ENCODE measurements around the gene CLCA2. TPM values are rescaled to one million over a fixed set of nuclear protein-coding genes. Genes with fewer than 3 reads are reported as not detected.

The CLCA2 gene
- total and polyA plus RNA-seq, 12 donors, result 0.11 to 1.1 (median 0.25) TPM; not detected in 2

DNA sequence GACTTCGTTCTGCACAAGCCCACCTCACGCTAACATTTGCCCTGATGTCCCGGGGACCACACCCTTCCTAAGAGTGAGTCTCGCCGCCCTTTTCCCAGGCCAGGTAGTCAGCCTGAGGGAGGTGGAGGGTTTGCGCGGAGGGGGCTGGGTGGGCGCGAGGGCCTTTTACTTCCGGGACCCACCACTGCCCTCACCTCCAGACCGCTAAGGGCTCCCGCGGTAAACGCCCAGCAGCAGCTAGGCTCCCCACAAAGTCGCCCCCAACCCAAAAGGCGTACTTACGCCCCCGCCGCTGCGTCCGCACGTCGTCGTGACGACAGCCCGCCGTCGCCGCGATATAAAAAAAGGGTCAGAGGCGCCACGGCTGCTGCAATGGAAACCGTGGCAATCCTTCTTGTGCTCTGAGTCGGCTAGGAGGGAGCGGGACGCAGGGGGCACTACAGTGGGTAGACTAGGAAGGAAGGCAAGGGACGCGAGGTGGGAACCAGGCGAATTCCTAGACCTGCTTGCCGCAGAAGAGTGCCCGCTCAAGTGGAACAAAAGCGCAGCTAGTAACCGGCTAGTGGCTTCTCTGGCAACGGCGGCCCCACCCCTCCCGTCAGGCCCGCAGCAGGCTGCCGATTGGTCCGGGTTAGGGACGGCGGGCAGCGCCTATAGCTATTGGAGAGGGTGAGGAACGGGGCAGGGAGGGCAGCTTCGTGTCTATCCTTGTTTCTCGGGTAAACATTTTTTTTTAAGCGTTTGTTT lies 28.0 kb upstream of the CLCA2 start, which contains the start of gene ODF2L:
TSS of gene ODF2L (minus strand) at position 573 of the 747 bp plus-strand sequence. CDS start 9,296 bp downstream, outside the sequence.
- WGBS, 4 donors, result 0 to 1% (median 1%) methylated on average over 26 to 56 of the region's 56 CpGs
- H3K36me3 ChIP-seq (replicated peaks in 1 of 2), result no peaks in the 10 kb centered on the region
- peak within 1 kb of the TSS; percentile 68 to 98 (median 76) for H3K4me3 ChIP-seq
- peak within 1 kb of the TSS; percentile 6 to 89 (median 74) for H3K27ac ChIP-seq
- peaks cover 9 to 34% of the 10 kb centered on the region in 2 donors for H3K4me1 ChIP-seq (replicated peaks in 1 of 2)
- TF ChIP-seq CTCF (IDR thresholded peaks at IDR 0.05) (no peak), POLR2A (IDR thresholded peaks at IDR 0.05) (peak in 1 of 2 donors; percentile 82)
- intact Hi-C loops (cut with DNase I), result no loop called here
- H3K9me3 ChIP-seq (replicated peaks in 1 of 3), result no peaks in the 10 kb centered on the region
- peak; percentile 90 to 95 (median 94) for DNase-seq
- no peaks in the 10 kb centered on the region for H3K27me3 ChIP-seq

- 0 to 2% (median 1%) methylated on average over 9 of the region's 9 CpGs for WGBS, 4 donors
- Histone ChIP-seq H3K4me3 (peak overlapping the region in 3 of 4 donors; percentile 68 to 77 (median 75)), H3K27ac (peak overlapping the region; percentile 4 to 89 (median 74)), H3K27me3 (no peaks in the 10 kb centered on the region), H3K9me3 (replicated peaks in 1 of 3) (no peaks in the 10 kb centered on the region), H3K4me1 (replicated peaks in 1 of 2) (peaks cover 9 to 34% of the 10 kb centered on the region in 2 donors), H3K36me3 (replicated peaks in 1 of 2) (no peaks in the 10 kb centered on the region)
- intact Hi-C loops (cut with DNase I), result no loop called here
- TF ChIP-seq POLR2A (IDR thresholded peaks at IDR 0.05) (no peak), CTCF (IDR thresholded peaks at IDR 0.05) (no peak)
- no peak for DNase-seq
These were observed 27.5 kb upstream of the CLCA2 start for GRCh38 chr1:86396498-86396890.

DNA sequence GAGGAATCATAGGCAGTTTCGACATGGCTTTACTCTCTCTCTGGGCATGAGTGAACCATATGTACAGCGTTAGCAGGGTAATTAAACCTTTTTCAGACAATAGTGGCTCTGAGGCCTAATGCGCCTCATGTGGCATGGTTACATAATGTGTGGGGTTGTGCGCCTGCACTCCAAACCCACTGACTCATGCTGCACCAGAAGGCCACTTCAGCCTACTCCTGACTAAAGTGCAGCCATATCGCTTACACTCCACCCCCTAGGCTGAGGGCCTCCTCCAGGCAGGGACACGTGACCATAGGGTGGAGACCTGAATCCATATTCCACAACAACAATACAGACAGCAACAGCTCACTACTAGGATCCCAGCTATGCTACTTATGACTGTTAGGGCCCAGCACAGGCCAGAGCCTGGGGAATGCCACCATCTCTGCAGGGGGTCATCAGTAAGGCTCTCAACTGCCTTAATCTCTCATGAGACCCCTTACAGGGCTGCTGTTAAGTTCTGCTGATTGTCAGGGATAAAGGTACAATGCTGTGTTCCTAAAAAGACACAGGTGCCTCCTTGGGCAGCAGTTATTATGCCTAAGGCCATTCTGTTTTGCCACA lies 14.5 kb upstream of the CLCA2 start:
- DNase-seq, result no peak
- no peaks in the 10 kb centered on the region for H3K9me3 ChIP-seq (replicated peaks in 1 of 3)
- 87 to 97% (median 90%) methylated on average over 4 to 6 of the region's 6 CpGs for WGBS, 4 donors
- intact Hi-C loops (cut with DNase I), result no loop called here
- H3K4me1 ChIP-seq (replicated peaks in 1 of 2), result no peaks in the 10 kb centered on the region
- no peak overlapping the region for H3K4me3 ChIP-seq
- no peak overlapping the region for H3K27ac ChIP-seq
- no peaks in the 10 kb centered on the region for H3K36me3 ChIP-seq (replicated peaks in 1 of 2)
- TF ChIP-seq CTCF (IDR thresholded peaks at IDR 0.05) (no peak), POLR2A (IDR thresholded peaks at IDR 0.05) (no peak)
- no peaks in the 10 kb centered on the region for H3K27me3 ChIP-seq

GRCh38 chr1:86410879-86411278 lies 13.1 kb upstream of the CLCA2 start:
- intact Hi-C loops (cut with DNase I), result no loop called here
- 95 to 100% (median 98%) methylated on average over 2 to 4 of the region's 4 CpGs for WGBS, 4 donors
- no peak for DNase-seq

More at GRCh38 chr1:86410879-86411278, 13.1 kb upstream of the CLCA2 start:
- Histone ChIP-seq H3K27ac (no peak overlapping the region), H3K4me3 (no peak overlapping the region), H3K27me3 (no peaks in the 10 kb centered on the region), H3K9me3 (replicated peaks in 1 of 3) (no peaks in the 10 kb centered on the region), H3K4me1 (replicated peaks in 1 of 2) (no peaks in the 10 kb centered on the region), H3K36me3 (replicated peaks in 1 of 2) (no peaks in the 10 kb centered on the region)
- TF ChIP-seq POLR2A (IDR thresholded peaks at IDR 0.05), result no peak
- no peak for TF ChIP-seq CTCF (IDR thresholded peaks at IDR 0.05)
